ELF-1 (cell line): Measurements from ENCODE around the gene ADAMTS17.
A peak's percentile ranks its signal among the peaks of the same experiment; 100 is the strongest.
"Not testable (repeated sequence)": the region's sequence is repeated elsewhere in the genome, so short reads cannot be mapped to it uniquely, and the experiment has no call there.

Experiments
- DNase-seq: peaks from one replicate; pipeline ENCODE4 v3.0.0-alpha.2; 2016; ENCODE audit warnings: low read depth, low spot score

The ADAMTS17 gene

DNA sequence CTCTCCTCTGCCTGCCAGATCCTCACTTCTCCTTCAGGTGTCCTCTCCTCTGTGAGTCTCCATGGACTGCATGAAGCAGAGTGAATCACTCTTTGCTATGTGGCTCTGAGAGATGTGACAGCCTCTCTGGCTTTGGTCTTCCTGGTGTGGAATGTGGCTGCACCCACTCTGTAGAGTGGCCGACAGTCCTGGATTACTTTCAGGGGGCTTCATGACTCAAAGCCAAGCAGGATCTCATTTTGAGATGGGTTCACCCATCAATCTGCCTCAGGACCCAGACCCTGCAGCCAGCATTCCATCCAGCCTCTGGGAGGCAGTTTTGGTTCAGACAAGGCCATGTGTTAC is 386.6 kb downstream of the ADAMTS17 start:
- peak; percentile 13 for DNase-seq

DNA sequence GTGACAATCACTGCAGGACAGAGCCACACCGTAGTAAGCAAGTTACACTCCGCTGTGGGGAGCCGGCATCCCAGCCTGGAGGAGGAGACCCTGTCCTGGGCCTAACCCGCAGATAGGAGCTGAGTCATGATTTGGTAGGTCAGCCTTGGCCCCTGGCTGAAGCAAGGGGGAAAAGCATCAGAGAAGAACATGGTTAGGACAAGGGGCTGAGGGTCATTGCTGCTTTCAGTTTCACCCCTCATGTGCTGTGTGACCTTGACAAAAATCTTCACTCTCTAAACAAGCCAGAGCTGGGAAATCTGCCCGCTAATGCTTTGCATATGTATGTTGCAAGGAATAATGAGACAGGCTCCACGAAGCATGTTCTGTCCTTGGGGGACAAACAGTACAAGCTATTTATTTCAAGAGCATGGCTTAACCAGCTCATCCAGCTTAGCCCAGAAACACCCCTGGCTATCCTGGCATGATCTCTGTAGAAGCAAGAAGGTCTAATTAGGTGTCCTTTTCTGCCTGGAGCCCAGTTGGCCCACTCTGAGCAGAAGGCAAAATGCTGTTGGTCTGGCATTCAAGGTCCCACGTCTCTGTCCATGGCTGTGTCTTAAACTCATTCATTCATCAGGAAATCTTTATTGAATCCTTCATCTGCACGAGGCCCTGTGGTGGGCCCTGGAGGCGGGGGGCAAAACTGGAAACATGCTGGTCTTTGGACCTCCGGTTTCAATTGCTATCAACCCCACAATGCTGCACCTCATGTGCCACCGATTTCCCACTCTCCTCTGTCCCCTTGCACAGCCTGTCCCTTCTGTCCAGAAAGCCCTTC is 387.2 kb downstream of the ADAMTS17 start:
- DNase-seq: peak; percentile 25

DNA sequence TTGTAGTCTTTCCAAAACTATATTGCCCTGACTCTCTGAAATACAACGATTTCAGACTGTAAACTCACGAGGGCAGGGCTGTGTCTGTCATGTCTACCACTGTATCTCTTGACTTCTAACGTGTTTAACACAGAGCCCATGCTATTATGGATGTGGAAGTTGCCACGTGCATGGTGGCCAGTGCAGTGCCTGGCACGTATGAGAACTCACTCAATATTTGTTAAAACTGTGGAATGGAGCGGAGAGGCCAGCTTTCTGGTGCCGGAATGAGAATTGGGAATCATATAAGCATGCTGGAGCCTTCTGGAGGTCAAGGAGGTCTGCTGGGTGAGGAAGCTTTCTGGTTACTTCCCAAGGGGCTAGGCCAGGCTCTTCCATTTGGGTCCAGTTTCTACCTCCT is 387.9 kb downstream of the ADAMTS17 start:
- DNase-seq: no peak

DNA sequence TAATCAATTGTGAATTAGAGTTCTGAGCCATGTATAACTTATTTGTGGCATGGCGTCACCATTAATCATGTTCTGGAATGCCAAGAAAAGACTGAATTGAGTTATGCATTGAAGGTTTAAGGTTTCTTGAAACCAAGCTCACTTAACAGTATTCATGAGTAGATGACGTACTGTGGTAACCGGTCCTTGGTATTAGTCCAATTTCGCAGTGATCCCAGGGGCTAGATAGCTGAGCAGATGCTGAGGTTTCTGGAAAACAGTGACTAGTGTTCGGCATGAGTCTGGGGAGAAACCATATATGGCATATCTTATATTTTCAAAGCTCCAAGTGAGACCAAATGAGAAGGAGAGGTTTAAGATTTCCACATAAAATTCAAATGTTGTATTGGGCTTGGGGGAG is 390.3 kb downstream of the ADAMTS17 start:
- no peak for DNase-seq

DNA sequence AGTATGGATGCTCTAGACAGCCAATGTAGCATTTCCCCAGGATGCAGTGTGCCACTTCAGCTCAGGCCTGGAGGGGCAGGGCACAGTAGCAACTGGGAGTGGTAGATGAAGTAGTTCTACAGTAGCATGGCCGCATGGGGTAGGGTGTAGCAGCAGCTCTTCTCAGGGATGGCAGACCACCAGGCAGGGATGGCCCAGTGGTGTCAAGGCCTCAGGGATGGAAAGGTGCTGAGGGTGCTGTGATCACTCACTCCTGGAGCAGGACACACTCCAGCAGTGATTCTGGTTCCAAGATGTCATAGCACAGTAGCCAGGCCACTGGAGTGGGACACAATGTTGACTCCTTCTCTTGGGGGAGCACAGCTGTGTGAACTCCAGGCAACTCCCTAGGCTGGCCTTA is 397.6 kb downstream of the ADAMTS17 start:
- DNase-seq: no peak

DNA sequence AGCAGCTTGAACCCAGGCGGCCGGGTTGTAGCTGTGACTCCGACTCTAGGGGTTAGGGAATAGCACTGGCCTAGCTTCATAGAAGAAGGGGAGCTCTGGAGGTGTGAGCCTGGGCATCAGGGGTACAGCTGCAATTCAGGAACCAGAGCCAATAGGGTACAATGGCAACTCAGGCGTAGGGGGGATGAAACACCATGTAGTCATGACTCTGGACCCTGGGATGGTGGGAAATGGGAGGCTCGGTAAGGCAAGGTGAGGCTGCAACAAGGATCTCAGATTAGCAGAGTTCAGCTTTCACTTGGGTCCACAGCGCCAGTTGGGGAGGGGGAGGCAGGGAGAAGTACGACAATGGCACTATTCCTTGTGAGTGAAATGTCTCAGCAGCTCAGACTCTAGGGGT is 398.3 kb downstream of the ADAMTS17 start:
- no peak for DNase-seq

DNA sequence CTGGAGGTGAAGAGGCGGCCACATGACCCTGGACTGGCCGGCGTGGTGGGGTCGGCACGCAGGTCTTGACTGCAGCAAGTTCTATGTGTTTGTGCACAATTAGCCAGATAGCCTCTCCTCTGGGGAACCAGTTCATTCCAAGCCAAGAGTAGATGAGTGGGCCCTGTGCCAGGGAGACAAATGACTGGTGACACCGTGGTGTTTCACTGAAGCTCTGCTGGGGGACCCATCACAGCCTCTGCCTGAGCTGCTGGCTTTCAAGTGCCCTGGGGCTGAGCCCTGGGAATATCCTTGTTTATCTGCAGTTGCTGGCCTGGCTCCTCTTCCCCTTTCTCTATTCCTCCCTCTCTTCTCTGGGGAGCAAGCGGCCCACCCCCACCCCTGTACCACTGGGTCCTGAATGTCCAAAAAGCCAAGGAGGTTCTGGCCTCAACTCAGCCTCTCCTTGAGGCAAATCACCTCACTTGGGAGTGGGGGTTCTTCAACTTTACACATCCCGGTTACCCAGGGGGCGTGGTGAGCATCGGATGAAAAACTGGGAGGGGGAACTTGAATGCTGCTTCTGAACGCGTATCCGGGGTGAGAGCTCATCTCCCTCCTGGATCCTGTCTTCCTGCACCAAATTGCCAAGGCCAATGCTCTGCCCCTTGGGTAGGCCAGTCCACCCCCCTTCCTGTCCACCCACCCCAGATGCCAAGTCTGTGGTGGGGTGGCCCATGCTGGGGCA is 408.9 kb downstream of the ADAMTS17 start:
- no peak for DNase-seq

DNA sequence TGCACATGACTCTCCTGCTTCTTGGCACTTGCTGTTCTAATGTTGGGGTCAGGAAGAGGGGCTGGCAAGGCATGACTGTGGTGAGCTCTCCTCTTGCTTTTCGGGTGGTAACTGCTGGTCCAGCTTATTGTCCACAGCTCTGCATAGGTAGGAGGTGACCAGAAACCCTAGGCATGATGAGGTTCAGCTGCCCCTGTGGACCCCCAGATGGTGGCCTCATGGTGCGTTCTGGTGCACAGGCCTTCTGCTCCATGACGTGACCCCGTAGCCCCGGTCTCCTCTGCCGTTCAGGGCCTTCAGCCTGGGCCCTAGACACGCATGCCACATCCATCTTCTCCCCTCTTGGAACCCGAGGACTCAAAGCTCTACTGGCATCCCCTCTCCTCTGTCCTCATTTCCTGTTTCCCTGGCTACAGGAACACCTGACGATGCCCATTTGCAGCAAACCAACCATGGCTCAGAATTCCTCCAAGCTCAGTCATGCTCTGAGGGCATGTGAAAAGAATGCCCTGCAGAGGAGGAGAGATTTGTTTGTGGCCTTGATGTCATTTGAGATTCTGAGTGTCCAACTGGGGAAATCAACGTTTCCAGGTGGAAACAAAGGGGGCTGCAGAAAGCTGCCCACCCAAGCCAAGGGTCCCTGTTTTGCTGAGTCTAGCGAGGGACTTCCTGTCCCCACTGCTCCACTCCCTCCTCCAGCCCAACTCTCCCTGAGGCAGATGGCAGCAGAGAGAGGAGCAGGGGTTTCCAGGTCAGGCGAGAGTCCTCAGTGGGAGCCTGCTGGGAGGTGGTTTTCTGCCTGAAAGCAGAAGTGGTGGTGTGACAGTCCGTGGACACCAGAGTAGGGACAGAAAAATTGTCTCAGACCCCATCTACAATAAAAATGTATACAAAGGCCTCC is 409.8 kb downstream of the ADAMTS17 start:
- no peak for DNase-seq

DNA sequence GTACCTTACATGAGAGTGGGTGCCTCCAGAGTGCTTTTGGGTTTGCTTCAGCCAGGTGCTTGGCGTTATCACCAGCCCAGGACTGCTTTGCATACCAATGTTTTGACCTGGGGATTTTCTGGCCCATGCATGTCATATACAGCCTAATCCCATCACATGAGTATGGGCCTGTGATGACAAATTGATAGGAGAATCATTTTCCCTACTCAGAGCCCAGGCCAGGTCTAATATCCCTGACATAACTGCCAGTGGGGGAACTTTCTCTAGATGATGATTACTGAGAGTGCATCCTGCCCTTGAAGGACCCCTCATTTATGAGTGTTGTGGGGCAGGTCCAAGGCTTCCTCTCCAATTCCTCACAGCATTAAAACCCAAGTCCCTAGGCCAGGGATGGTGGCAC is 411.1 kb downstream of the ADAMTS17 start:
- no peak for DNase-seq

DNA sequence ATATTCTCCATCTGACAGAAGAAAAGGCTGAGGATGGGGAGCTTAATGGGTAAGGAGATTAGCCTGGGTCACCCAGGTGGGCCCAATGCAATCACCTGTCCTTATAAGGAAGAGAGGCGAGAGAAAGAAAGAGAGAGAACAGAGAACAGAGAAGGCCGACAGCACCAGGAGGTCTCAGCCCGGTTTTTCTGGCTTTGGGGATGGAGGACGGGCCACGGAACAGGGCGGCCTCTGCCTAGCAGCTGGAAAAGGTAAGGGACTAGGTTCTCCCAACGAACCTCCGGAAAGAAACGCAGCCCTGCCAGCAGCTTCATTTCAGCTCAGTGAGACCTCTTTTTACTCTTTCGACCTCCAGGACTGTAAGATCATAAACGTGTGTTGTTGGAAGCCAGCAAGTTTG is 412.5 kb downstream of the ADAMTS17 start:
- peak; percentile 81 for DNase-seq

DNA sequence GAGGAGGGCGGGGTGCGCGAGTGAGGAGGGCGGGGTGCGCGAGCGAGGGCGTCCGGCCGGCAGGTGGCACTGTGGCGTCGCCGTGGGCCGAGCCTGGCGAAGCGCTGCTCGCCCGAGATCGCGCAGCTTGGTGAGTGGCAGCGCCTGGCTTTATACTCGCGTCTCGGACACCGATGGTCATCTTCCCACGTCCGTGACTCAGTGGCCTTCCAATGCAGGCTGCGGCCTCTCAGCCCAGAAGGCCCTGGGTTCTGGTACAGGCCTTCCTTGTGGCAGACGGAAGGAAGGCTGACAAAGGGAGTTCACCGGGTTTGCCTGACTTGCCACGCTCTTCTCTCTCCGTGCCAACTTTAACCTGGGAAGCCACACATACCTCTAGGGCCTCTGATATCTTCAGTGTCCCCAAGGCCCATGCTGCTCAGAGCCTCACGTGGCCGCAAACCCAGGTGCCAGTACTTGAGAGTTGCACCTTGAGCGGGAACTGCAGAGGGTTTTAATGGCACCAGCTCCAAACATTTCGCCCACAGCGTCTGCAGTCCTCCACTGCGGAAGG is 413.3 kb downstream of the ADAMTS17 start:
- peak; percentile 74 for DNase-seq

DNA sequence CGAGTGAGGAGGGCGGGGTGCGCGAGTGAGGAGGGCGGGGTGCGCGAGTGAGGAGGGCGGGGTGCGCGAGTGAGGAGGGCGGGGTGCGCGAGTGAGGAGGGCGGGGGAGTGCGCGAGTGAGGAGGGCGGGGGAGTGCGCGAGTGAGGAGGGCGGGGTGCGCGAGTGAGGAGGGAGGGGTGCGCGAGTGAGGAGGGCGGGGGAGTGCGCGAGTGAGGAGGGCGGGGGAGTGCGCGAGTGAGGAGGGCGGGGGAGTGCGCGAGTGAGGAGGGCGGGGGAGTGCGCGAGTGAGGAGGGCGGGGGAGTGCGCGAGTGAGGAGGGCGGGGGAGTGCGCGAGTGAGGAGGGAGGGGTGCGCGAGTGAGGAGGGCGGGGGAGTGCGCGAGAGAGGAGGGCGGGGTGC is 415.2 kb downstream of the ADAMTS17 start:
- DNase-seq: not testable (repeated sequence)

DNA sequence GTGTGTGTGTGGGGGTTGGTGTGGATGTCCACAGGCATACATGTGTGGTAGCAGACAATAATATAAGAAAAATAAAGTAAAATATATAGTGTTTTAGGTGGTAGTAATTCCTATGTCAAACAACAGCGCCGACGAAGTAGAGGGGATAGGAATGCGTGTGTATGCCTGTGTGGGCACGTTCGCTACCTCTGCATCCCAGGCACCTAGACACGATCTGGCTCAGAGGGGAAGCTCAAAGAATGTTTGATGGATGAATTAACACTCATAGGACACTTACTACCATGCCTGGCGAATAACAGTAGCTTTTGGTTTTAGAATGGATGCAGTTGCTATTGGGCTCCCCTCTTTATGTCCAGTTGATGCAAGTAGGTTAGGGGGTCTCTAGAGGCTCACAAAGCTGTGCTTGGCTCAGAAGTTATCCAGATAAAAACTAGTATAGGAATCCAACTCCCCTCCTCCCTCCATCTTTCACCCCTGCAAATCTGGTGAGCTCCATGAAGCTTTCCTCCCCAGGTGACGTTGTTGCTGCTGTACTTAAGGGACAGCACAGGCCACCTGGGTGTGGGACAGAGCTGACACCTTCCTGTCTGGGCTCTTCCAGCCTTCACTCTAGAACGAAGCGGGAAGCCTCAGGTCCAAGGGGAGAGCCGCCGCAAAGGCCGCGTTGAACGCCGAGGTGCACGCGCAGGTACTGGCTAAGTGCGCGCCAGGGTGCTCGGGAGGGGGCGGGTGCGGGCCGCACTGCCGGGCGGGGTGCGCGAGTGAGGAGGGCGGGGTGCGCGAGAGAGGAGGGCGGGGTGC is 415.9 kb downstream of the ADAMTS17 start:
- DNase-seq: peak; percentile 58

DNA sequence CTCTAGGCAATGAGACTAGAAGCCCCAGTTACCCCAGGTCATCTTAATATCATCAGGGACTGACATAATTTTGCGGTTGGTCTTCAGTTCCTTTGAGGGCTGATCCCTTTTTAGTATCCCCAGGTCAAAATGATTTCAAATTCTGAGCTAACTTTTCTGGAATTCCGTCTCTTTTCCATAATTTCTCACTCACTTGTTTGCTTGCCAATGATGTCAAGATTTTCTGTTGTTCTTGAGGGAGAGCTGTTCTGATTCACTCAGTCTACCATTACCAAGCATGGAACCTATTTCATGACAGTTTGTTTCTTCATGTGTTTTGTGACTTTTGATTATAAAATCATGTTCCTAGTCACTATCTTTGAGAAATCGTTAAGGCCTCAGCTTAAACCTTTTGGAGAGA is 418.1 kb downstream of the ADAMTS17 start:
- no peak for DNase-seq
